Aortic smooth muscle cell (primary cell): Measurements from ENCODE around the gene LPO. TPM values are rescaled to one million over a fixed set of nuclear protein-coding genes. Genes with fewer than 3 reads are reported as not detected.

Experiments used
- total RNA-seq: library from RNA; depleted of rRNA; stranded (reverse); fragments of >200 nt; gene quantifications from 2 replicates; pipeline ENCODE4 v1.2.3, GENCODE V29; 2014

Gene LPO
- total RNA-seq: not detected in 2 replicates

DNA sequence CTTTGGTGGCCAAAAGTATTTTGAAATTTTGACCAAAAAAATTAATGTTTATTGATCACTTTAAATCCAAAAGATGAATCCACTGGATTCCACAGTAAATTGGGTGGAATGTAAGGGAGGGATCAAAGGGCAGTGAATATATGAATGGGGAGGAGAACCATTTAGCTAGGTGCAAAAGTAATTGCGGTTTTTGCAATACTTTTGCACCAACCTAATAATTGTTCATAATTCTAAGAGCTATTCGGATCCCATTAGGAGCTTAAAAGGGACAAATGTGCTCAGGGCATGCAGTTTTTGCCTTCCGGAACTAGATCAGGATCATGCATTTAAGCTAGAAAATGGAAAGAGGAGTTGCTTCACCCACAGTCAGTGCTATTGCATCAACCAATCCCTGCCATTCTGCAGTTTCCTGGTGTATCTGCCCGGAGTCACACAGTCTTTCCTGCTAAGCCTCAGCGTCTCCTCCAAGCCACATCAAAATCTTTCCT is at the start of gene LPO:
TSS of gene LPO (plus strand) at position 438 of the 488 bp plus-strand sequence. CDS start 4,396 bp downstream, outside the sequence.

DNA sequence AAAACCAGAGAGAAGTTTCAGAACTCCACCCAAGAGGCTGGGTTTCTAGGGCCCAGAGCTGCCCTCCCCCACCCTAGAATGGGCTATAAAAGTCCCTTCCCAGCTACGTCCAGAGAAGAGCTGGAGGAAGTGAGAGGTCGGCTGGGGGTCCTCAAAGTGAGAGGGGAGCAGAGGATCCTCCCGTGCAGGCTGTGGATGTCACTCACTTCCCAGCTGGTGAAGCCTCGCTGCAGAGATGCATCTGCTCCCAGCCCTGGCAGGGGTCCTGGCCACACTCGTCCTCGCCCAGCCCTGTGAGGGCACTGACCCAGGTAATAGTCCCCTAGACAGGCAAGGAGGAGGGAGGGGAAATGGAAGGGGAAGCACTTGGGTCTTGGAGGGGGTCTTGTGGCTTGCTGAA is 45.8 kb upstream of the LPO start, which contains the start of gene EPX:
TSS of gene EPX (plus strand) at position 115 of the 400 bp plus-strand sequence. CDS start at position 236, 121 bp downstream.

DNA sequence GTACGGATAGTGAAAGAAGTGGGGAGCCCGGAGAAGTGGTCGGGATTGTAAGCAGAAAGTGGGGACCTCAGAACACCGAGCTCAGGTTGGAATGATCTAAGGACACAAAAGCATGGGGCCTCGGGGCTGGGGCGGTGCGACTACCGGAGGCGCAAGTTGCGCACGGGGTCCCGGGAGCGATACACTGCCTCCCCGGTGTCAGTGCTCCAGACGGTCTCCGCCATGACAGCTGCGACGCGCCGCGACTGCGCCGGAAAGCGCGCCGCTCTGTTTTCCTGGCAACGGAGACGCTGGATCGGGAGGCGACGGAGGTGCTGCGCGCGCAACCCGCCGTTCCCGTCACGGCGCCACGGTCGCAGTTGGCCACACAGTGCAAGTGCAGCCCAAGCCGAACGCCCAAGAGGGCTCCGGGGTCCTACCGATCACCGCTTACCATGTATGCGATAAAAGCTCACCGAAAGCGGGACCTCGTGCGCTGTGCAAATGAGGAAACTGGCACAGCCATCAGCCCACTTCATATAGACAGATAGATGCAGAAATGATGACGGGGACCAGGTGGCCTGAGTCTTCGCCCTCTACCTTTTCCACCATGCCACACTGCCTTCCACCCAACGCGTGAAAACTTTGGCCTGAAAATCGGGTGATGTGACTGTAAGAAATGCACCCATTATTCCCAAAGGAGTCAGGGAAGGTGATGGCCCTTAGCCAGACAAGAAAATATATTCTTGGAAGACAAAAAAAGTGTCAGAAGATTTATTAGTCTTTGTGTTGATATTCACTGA is 19.2 kb upstream of the LPO start, which contains the start of gene MKS1:
TSS of gene MKS1 (minus strand) at position 249 of the 782 bp plus-strand sequence. CDS start at position 224, 25 bp downstream.

DNA sequence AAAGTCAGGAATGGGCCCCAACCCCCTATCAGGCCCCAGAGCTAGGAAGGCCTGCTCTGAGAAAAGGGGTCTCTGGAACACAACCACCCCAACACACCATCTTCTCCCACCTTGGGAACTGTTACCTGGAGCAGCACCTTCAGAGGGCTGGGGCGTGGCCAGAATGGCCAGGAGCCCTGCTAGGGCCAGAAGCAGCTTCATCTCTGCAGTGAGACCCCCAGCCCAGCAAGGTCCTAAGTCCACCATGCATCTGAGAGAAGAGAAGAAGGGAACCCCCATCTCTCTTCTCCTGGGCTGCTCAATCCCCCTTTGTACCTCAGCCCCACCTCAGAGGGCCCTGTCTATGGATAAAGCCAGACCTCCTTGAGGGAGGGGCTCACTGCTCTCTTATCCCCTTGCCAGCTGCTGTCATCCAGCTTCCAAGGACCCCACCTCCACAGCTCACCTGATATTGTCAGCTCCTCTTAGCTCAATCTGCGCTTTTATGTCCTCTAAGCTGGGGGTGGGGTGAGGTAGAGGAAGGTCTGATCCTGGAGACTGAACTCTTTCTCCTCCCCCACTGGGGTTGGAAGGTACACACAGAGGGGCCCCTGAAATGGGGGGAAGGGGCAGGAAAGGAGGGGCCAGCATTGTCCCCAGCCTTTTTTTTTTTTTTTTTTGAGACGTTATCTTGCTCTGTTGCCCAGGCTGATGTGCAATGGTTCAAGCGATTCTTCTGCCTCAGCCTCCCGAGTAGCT is 42.3 kb downstream of the LPO start, which contains the start of gene MPO:
TSS of gene MPO (minus strand) at position 456 of the 738 bp plus-strand sequence. CDS start at position 279, 177 bp downstream.

Other genes with a start within 250 kb of the LPO start
- 420 and 544 TPM in 2 replicates for gene SRSF1, start 231.3 kb upstream of the LPO start, total RNA-seq
- 19.0 and 25.4 TPM in 2 replicates for gene DYNLL2, start 155.2 kb upstream of the LPO start, total RNA-seq
- not detected in 2 replicates for gene OR4D1, start 90.2 kb upstream of the LPO start, total RNA-seq
- not detected in 2 replicates for gene OR4D2, start 71.6 kb upstream of the LPO start, total RNA-seq
- gene EPX, start 45.9 kb upstream of the LPO start, total RNA-seq: not detected in 2 replicates
- gene MKS1, start 19.3 kb upstream of the LPO start, total RNA-seq: 11.6 and 12.1 TPM in 2 replicates
- under 0.01 and 0.06 TPM in 2 replicates for gene MPO, start 42.4 kb downstream of the LPO start, total RNA-seq
- not detected in 2 replicates for gene TSPOAP1, start 90.2 kb downstream of the LPO start, total RNA-seq
- 34.6 and 35.1 TPM in 2 replicates for gene SUPT4H1, start 113.6 kb downstream of the LPO start, total RNA-seq
- not detected in 2 replicates for gene RNF43, start 178.9 kb downstream of the LPO start, total RNA-seq
- gene HSF5, start 249.8 kb downstream of the LPO start, total RNA-seq: under 0.01 TPM in 1 of 2 replicates, not detected in the other